GM12878 (cell line): ENCODE data around the gene FERMT3. TPM values are rescaled to one million over a fixed set of nuclear protein-coding genes. Genes with fewer than 3 reads are reported as not detected.

Experiments
- EZH2 ChIP-seq: IDR thresholded peaks from 2 replicates; pipeline ENCODE4 v1.6.1; 2012; ENCODE audit warnings: low read depth, mild to moderate bottlenecking, control low read depth, inconsistent platforms, low read length, borderline replicate concordance; ENCODE audit not compliant: control insufficient read depth
- HCFC1 ChIP-seq: fragments of 150-350 bp; IDR thresholded peaks from 2 replicates; pipeline ENCODE4 v1.6.1; 2014; ENCODE audit warnings: low read length
- HDGF ChIP-seq: fragments of 450-650 bp; IDR thresholded peaks from 2 replicates; pipeline ENCODE4 v1.6.1; 2016; ENCODE audit warnings: antibody characterized with exemption
- IKZF1 ChIP-seq: fragments of 450-650 bp; conservative IDR thresholded peaks from 2 replicates; pipeline ENCODE4 v1.6.1; 2017; ENCODE audit warnings: antibody characterized with exemption, mild to moderate bottlenecking
- LARP7 ChIP-seq: fragments of 450-650 bp; IDR thresholded peaks from 2 replicates; pipeline ENCODE4 v1.6.1; 2017; ENCODE audit warnings: mild to moderate bottlenecking
- NKRF ChIP-seq: fragments of 450-650 bp; conservative IDR thresholded peaks from 2 replicates; pipeline ENCODE4 v1.6.1; 2017; ENCODE audit warnings: mild to moderate bottlenecking, moderate library complexity
- NR2F1 ChIP-seq: fragments of 450-650 bp; conservative IDR thresholded peaks from 2 replicates; pipeline ENCODE4 v1.6.1; 2017; ENCODE audit warnings: mild to moderate bottlenecking
- PAX5 ChIP-seq: IDR thresholded peaks from 2 replicates; pipeline ENCODE4 v1.6.1; 2011; ENCODE audit warnings: low read depth, low read length, borderline replicate concordance
- POLR2A ChIP-seq: IDR thresholded peaks from 2 replicates; pipeline ENCODE4 v1.6.1; 2011; ENCODE audit warnings: low read depth, mild to moderate bottlenecking, low read length
- POLR2AphosphoS2 ChIP-seq: IDR thresholded peaks from 2 replicates; pipeline ENCODE4 v1.6.1; 2011; ENCODE audit warnings: low read depth, mild to moderate bottlenecking, low read length, improper control_type of control experiment, moderate library complexity
- RELA ChIP-seq: fragments of 450-650 bp; IDR thresholded peaks from 2 replicates; pipeline ENCODE4 v1.8.0; 2014; ENCODE audit warnings: borderline replicate concordance; ENCODE audit not compliant: partially characterized antibody
- ZBTB33 ChIP-seq: fragments of 450-650 bp; IDR thresholded peaks from 2 replicates; pipeline ENCODE4 v1.6.1; 2017; ENCODE audit warnings: mild to moderate bottlenecking
- ZSCAN29 ChIP-seq: fragments of 450-650 bp; IDR thresholded peaks from 2 replicates; pipeline ENCODE4 v1.6.1; 2017; ENCODE audit warnings: mild to moderate bottlenecking, moderate library complexity
- ZZZ3 ChIP-seq: IDR thresholded peaks from 2 replicates; pipeline ENCODE4 v1.6.1; 2011; ENCODE audit warnings: low read depth; ENCODE audit not compliant: control insufficient read depth, insufficient read length
- polyA plus RNA-seq, 11 experiments: library from polyadenylated mRNA; depleted of rRNA in 4 of 11; unstranded in 6 of 11; stranded (reverse) in 5 of 11; fragments of >200 nt; fragmentation: Nextera tagmentation in 4 of 11; fragmentation: Illumina TruSeq in 1 of 11; extraction: Ambion mirVana in 4 of 11; extraction: Trizol in 1 of 11; gene quantifications; 1 replicate in 1 of 11; 2 replicates in 10 of 11; pipeline versions ENCODE4 v1.2.1 to v1.2.3, GENCODE V29; 2011 to 2016; ENCODE audit warnings: inconsistent platforms in 2 of 11, missing spikeins in 2 of 11, low read depth in 1 of 11
- total RNA-seq, 4 experiments: library from RNA; depleted of rRNA in 3 of 4; stranded (reverse); fragments of >200 nt in 3 of 4; fragmentation: Illumina TruSeq in 1 of 4; extraction: Trizol in 1 of 4; gene quantifications; 2 replicates each; pipeline versions ENCODE4 v1.2.1 to v1.2.3, GENCODE V29; 2013 to 2021
- TF ChIP-seq, protein P1 (sequence below): IDR thresholded peaks from 2 replicates; pipeline ENCODE4 v1.6.1; 2012; ENCODE audit warnings: low read depth, low read length, improper control_type of control experiment
- TF ChIP-seq, protein P2 (sequence below): fragments of 150-350 bp; IDR thresholded peaks from 2 replicates; pipeline ENCODE4 v1.6.1; 2016; ENCODE audit warnings: low read depth, low read length

Gene FERMT3
- total and polyA plus RNA-seq, 10 of the 15 experiments (the other 5 are each of a cell fraction or from before 2014, with no cell fraction given): 2.0 to 211 (median 114) TPM

GRCh38 chr11:64233913-64234586, 27.5 kb downstream of the FERMT3 start, which contains the start of gene VEGFB (continued):
- TF ChIP-seq ZBTB33 (no peak), PAX5 (no peak), ZZZ3 (no peak), EZH2 (no peak), IKZF1 (peak; percentile 27; the same call in 1 of the 2 replicates), RELA (no peak), NKRF (0 out of 2 replicates have a peak, but pooled peaks have one; percentile 32), HDGF (no peak), POLR2AphosphoS2 (peak; percentile 11; the same call in 1 of the 2 replicates), HCFC1 (no peak), POLR2A (peak; percentile 45; the same call in 1 of the 2 replicates), LARP7 (peak; percentile 44; the same call in 1 of the 2 replicates), ZSCAN29 (no peak), NR2F1 (0 out of 2 replicates have a peak, but pooled peaks have one; percentile 12)
- TF ChIP-seq, protein P1, sequence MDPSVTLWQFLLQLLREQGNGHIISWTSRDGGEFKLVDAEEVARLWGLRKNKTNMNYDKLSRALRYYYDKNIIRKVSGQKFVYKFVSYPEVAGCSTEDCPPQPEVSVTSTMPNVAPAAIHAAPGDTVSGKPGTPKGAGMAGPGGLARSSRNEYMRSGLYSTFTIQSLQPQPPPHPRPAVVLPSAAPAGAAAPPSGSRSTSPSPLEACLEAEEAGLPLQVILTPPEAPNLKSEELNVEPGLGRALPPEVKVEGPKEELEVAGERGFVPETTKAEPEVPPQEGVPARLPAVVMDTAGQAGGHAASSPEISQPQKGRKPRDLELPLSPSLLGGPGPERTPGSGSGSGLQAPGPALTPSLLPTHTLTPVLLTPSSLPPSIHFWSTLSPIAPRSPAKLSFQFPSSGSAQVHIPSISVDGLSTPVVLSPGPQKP: no peak
- TF ChIP-seq, protein P2, sequence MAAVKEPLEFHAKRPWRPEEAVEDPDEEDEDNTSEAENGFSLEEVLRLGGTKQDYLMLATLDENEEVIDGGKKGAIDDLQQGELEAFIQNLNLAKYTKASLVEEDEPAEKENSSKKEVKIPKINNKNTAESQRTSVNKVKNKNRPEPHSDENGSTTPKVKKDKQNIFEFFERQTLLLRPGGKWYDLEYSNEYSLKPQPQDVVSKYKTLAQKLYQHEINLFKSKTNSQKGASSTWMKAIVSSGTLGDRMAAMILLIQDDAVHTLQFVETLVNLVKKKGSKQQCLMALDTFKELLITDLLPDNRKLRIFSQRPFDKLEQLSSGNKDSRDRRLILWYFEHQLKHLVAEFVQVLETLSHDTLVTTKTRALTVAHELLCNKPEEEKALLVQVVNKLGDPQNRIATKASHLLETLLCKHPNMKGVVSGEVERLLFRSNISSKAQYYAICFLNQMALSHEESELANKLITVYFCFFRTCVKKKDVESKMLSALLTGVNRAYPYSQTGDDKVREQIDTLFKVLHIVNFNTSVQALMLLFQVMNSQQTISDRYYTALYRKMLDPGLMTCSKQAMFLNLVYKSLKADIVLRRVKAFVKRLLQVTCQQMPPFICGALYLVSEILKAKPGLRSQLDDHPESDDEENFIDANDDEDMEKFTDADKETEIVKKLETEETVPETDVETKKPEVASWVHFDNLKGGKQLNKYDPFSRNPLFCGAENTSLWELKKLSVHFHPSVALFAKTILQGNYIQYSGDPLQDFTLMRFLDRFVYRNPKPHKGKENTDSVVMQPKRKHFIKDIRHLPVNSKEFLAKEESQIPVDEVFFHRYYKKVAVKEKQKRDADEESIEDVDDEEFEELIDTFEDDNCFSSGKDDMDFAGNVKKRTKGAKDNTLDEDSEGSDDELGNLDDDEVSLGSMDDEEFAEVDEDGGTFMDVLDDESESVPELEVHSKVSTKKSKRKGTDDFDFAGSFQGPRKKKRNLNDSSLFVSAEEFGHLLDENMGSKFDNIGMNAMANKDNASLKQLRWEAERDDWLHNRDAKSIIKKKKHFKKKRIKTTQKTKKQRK: no peak
